Fibroblast of pulmonary artery (primary cell): ENCODE measurements around the gene PFN4.

Experiments
- DNase-seq: peaks from one replicate; pipeline ENCODE4 v3.0.0-alpha.2; 2010; ENCODE audit warnings: low read depth
- H3K4me3 ChIP-seq: replicated peaks from 2 replicates; pipeline ENCODE4 v1.5.1; 2011; ENCODE audit warnings: low read depth, mild to moderate bottlenecking, control low read depth, low read length, moderate library complexity
- TF ChIP-seq, protein P1 (sequence below): IDR thresholded peaks from 2 replicates; pipeline ENCODE4 v1.5.1; 2011; ENCODE audit warnings: mild to moderate bottlenecking, control low read depth, low read length, inconsistent platforms; ENCODE audit errors: missing control alignments

PFN4 gene, protein sequence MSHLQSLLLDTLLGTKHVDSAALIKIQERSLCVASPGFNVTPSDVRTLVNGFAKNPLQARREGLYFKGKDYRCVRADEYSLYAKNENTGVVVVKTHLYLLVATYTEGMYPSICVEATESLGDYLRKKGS

DNA sequence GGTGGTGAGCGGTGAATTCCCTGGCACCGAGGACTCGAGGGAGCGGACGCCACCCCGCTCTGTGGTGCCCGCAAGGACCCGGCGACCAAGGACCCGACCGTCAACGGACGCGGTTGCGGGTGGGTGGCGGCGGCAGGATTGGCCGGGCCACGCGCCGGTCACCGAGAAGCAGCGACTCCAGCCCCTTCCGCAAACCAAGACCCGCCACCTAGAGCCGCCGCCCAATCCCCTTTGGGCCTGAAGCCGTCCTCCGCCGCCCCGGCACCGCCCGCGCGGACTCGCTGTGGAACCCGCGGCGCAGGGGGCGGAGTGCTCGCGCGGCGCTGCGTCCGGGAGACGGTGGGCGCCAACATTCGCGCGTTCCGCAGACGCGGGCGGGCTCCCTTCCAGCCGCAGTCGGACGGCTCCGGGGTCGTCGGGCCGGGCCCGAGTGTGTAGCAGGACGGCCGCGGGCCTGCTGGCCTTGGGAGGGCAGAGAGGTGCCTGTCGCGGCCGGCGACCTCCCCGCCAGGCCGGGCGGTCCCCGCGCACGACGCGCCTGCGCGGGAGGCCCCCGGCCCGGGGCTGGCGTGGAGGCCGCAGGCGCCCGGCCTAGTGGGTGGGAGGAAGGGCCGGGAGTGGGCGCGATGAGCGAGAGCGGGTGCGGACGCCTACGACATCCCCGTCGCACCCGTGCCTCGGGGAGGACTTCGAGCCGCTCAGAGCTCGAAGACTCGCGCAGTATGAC, at the start of gene PFN4, which contains the start of gene FAM228B:
Gene PFN4, minus strand, starts transcription at position 140 of the 727 bp plus-strand sequence. CDS start 799 bp downstream, outside the sequence.
Gene FAM228B, plus strand, starts transcription at position 275 of the 727 bp plus-strand sequence. CDS start 893 bp downstream, outside the sequence.
- DNase-seq = peak; percentile 83
- TF ChIP-seq, protein P1, sequence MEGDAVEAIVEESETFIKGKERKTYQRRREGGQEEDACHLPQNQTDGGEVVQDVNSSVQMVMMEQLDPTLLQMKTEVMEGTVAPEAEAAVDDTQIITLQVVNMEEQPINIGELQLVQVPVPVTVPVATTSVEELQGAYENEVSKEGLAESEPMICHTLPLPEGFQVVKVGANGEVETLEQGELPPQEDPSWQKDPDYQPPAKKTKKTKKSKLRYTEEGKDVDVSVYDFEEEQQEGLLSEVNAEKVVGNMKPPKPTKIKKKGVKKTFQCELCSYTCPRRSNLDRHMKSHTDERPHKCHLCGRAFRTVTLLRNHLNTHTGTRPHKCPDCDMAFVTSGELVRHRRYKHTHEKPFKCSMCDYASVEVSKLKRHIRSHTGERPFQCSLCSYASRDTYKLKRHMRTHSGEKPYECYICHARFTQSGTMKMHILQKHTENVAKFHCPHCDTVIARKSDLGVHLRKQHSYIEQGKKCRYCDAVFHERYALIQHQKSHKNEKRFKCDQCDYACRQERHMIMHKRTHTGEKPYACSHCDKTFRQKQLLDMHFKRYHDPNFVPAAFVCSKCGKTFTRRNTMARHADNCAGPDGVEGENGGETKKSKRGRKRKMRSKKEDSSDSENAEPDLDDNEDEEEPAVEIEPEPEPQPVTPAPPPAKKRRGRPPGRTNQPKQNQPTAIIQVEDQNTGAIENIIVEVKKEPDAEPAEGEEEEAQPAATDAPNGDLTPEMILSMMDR = no peak
- H3K4me3 ChIP-seq = peak within 1 kb of the TSS; percentile 81

DNA sequence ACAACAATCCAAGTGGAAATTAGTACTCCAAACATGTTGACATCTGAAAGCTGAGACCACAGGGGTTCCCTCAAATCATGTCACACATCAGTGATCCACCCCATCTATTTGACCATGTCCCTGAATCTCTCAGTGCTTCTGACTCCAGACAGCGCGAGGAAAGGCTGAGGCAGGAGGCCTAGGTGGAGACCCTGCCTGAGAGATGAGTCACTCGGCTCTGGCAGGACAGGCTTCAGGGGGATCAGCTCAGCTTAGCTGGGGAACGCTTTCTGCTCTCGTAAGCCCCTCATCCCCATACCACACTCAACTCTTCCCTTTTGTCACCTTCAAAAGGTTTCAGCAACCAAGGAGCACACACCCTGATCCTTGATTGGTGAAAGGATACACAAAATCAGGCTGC, 45.9 kb upstream of the PFN4 start:
- TF ChIP-seq, protein P1 = no peak
- no peak for DNase-seq
- no peak overlapping the region for H3K4me3 ChIP-seq

DNA sequence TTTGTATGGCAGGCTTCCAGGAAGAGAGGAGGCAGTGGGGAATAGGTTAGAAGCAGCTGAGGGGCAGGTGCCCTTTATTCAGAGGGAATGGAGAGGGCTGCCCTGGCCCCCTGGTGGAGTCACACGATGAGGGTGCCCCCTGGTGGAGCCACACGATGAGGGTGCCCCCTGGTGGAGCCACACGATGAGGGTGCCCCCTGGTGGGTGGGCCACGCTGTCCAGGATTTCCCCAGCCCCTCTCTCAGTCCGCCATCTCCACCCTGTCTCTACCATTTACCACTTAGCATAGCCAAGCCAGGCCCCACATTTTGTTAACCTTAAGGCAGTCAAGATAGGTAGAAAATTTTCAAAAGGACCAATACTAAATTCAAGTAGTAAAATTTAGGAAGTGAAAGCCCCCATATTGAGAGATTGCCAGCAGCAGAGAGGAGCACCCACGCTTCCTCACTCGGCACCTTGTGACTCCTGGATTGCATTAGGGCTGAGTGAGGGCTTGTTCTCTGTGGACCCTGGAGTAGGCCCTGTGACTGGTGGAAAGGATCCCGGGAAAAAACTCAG, 41.4 kb upstream of the PFN4 start:
- DNase-seq = peak; percentile 13
- no peak overlapping the region for H3K4me3 ChIP-seq
- TF ChIP-seq, protein P1 = peak; percentile 54

DNA sequence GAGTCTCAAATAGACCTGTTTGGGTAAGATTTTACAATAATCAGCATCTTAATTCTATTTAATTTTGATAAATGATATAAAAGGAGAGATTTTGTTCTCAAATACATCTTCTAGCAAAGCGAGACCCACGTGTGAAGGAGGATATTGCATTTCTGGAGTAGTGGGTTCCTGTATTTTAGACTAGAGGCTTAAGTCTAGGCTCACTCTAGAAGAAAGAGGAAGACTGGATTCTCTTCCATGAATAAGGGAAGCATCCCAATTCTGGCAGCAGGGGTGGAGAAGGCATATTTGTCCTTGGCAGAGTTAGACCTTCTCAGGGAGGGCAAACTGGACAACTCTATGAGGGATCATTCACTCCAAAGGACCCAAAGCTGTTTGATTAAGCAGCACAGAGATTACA, 40.5 kb upstream of the PFN4 start:
- no peak overlapping the region for H3K4me3 ChIP-seq
- no peak for DNase-seq
- TF ChIP-seq, protein P1 = no peak

DNA sequence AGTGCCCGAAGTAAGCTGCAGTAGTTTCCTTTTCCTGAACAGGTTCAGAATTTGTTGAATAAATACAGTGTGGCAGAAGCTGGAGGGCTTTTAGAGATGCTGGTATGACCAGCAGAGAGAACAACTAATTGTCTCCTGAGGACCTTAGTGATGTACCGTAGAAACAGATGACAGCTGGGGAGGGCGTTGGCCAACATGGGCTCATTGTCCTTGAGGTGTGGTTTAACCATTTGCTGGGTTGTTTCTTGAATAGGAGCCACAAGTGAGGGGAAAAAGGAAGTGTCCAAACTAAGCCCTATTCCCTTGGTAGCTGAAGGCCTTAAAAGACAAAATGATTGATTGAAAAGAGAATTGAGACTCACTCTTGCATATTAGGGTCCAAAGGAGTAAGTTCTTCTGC, 40.1 kb upstream of the PFN4 start:
- no peak for DNase-seq
- H3K4me3 ChIP-seq = no peak overlapping the region
- TF ChIP-seq, protein P1 = no peak

DNA sequence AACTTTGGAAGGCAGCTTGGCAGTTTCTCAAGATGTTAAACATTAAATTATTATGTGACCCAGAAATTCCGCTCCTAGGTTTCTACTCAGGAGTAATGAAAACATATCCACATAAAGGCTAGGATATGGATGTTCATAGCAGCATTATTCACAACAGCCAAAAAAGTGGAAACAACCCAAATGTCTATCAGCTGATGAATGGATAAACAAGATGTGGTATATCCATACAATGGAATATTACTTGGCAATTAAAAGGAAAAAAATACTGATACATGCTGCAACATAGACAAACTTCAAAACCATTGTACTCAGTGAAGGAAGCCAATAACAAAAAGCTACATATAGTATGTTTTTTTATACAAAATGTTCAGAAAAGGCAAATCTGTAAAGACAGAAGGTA, 39.4 kb upstream of the PFN4 start:
- no peak for DNase-seq
- TF ChIP-seq, protein P1 = no peak
- H3K4me3 ChIP-seq = no peak overlapping the region
